HG03457 (cell line): Measurements from ENCODE around the gene VSIG2.

Experiments used
- ATAC-seq: cut with Tn5 transposase; IDR thresholded peaks from one replicate; pipeline ENCODE4 v1.9.1; 2021; ENCODE audit warnings: moderate number of reproducible peaks; ENCODE audit not compliant: unreplicated experiment

The VSIG2 gene

DNA sequence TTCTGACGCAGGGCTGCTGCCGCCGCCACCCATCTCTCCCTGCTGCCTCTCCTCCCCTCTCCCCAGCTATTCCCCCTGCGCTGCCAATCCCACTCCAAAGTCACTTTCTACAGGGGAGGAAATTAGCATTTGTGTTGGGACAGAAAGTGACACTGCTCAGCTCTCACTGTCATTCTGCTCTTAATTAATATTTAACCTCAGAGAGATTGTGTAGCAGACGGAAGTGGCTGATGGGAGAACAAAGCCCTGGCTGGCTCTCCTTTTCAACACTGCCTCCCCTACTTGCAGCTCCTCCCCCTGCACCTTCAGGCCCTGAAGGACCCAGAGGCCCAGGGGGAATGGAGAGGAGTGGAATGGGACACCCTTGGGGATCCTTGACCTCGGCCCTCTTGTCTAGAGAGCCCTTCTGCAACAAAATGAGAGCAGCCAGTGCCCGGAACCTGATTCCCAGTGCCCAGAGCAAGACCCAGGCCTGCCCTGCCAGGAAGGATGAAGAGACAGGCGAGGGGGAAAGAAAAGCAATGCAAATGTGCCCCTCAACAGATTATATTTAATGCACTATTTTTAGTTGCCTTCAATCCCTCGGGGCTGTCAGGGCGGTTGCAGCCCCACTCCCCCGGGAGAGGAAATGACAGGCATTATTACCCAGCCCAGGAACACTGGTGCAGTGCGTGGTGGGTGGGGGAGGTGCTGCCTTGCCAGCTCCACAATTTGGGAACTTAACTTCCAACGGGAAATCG is 26.9 kb downstream of the VSIG2 start:
- peak; percentile 99 for ATAC-seq

DNA sequence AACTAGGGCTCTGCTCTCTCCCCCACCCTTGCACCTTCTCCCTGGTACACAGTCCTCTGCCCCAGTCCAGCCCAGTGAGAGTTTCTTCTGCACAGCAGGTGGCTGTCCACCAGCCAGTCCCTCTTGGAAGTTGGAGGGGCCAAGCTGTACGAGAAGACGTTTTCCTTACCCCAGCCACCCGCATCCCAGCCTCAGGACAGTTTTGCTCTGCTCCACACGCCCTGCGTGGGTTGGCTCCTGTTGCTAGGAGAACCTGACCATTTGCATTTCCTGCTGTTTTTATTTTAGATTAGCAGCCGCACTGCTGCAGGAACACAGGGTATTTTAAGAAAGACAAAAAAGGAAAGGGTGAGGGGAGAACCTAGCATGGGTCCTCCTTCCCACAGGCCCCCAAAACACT is 29.9 kb downstream of the VSIG2 start:
- no peak for ATAC-seq

DNA sequence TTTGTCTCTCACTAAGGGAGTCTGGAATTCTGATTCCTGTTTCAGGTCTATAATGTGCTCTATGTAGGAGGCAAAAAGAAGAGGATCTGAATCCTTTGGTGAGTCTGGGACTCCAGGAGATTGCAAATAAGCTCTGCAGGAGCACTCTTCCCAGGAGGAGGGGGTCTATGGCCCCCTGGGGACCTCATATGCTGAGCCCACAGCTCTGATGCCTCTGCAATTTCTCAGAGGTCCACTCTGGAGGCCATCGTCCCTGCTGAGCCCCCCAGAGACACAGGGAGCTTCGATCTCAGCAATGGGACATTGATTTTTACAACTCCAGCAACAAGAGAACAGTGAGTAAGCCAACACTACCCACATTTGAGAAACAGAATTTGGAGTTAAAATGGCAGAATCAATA is 32.5 kb downstream of the VSIG2 start:
- no peak for ATAC-seq

DNA sequence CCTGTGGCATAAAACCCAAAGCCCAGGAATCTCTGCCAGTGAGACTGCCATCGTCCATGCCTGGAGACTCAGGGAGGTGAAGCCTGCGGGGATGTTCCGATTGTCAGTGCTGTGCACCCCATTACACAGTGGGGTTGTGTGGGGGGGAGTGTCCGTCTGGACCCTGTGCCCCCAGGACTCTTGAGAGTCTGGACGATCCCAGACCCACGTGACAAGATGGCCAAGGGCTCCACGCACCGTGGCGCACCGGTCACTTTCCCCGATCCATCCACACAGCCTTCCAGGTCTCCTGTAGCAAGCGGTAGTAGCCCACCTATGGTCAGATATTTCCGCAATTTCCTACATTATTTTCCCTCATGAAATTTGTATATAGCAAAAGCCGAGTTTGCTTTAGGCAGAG is 33.3 kb downstream of the VSIG2 start:
- ATAC-seq = no peak

DNA sequence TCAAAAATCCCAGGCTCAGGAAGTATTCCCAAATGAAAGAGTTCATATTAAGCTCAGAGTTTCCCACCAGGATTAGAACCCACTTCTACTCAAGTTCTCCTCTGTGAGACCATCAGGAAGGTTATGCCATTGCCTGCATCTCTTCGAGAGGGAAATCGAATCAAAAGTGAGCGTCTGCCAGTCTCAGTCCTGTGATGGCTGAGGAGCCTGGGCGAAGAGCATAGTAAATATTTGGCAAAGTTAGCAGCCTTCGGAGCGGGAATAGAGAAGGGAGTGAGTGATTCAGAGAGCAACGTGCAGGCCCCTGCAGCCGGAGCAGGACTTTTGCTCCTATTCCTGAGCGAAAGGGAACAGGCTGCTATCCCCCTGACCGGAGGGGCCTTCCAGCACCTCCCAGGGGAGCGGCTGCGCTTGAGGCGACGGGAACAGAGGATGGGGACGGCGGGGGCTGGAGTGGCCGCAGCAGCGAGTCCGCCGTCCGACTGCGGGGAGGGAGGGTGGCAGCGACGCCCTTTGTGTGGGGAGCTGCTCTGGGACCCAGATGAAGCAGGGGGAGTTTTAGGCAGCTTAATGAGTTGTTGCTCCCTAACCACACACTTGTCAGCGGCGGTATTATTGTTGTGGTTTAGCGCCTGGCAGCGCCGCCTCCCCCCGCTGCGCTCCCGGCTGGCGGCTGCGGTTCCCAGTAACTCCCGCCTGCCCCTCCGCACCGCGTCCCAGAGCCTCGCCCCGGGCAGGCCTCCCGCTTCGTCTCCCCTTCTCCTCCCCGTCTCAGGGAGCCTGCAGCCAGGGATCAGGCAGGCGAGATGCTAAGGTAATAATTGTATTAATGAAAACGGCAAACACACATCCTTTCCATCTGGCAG is 34.0 kb downstream of the VSIG2 start:
- no peak for ATAC-seq

DNA sequence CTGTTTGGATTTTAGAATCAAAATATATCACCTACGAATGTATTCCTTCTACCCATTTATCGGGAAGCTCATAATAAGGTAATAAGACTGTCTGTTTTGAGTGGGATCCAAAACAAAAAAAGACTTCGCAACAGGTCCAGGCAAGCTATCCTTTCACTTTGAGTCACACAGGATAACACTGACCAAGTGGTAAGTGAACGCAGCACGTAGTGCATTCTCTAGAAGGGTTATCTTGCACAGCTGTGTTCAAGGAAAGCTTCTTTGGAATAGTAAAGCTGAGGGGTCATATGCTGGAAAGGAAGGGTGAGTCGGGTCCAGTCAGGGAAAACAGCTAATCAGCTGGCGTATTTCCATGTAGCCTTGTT is 34.7 kb downstream of the VSIG2 start:
- no peak for ATAC-seq

DNA sequence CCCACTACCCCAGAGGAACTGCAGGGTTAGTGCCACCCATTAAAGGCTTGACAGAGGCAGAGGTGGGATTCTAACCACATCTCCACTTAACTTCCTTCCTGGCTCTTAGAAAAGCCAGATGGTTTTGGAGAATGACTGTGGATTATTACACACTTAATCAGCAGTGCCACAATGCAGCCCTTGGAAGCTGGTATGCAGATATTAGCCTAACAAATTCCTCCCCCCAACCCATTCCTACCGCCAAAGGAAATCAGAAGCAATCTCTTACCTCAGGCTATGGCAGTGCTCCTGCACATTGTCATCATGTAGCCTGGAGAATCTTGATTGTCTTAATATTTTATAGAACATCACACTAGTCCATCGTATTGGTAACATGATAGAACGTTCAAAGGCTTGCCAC is 35.5 kb downstream of the VSIG2 start:
- no peak for ATAC-seq

DNA sequence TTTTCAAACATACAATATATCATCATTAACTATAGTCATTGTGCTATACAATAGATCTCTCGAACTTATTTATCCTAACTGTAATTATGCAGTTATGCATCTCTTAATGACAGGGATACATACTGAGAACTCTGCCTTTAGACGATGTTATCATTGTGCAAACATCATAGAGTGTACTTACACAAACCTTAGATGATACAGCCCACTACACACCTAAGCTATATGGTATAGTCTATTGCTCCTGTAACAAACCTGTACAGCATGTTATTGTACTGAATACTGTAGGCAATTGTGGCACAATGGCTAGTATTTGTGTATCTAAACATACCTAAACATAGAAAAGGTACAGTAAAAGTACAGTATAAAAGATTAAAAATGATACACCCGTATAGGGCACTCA is 39.7 kb downstream of the VSIG2 start:
- no peak for ATAC-seq

DNA sequence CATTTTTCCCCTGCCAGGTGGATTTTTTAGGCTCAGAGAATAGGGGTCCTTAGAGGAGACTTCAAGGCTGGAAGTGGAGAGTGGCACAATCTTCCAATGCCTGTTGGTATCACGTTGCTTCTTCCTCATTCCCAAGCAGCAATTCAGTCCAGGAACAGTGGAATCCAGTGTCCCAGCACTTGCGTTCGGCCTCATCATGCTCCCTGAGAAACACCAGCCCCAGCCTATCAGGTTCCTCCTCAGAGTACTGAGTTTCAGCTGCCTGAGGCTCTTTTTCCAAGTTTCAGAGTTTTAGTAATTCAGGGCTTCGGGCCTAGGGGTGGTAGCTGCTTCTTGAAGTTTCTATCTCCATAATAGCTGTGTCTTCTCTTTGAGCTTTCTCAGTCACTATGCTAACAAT is 44.2 kb downstream of the VSIG2 start:
- no peak for ATAC-seq

DNA sequence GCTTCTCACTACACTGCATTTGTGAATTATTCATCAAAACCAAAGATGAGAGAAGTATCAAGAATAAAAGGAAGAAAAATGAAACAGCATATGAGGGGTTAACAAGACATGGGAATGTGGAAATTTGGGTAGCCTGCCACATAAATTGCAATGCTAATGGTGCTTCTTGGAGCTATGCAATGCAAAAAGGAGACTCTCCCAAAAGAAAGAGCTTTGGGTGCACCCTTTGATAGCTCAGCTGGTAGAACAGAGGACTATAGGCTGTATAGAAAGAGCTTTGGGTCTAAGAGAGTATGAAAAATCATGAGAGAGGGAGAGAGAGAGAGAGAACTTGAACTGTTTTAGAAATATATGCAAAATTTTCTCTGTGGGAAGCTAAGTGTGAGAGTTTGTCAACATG is 52.0 kb downstream of the VSIG2 start:
- no peak for ATAC-seq

DNA sequence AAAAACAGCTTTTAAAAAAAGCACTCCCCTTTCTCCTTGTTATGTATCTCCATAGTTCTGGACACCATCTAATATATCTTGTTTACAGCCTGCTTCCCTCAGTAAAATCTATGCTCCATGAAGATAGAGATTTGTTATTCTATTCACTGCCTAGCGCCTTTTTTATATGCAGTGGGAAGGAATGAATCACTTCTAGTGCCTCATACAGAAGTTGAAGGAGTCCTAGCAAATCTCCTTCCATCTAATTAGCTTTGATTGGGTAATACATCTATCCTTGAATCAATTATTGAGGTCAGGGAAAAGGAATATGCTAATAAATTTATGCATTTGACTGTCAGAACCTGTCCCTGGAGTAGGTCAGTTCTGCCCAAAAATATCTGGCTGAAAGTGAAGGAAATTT is 52.5 kb downstream of the VSIG2 start:
- ATAC-seq = no peak
